Kidney (tissue), 14 donors: ENCODE measurements around the gene RNGTT. TPM values are rescaled to one million over a fixed set of nuclear protein-coding genes. Genes with fewer than 3 reads are reported as not detected.

Experiments
- DNase-seq, 5 donors: peaks; one replicate each; pipeline ENCODE4 v3.0.0-alpha.2; 2013 to 2020
- FAIRE-seq: peaks from 2 replicates; lab custom pipeline; 2012; peaks lifted over from hg19 to GRCh38; lab: Jason Lieb, UNC
- H3K27ac ChIP-seq, 2 donors: one replicate each; pipeline ENCODE4 v1.7.0; 2013; ENCODE audit warnings: low read depth in 2 of 2, low read length in 2 of 2, inconsistent platforms in 1 of 2
- H3K27me3 ChIP-seq: one replicate; pipeline ENCODE4 v1.7.1; 2013; ENCODE audit warnings: low read length, inconsistent platforms; ENCODE audit not compliant: control insufficient read depth, insufficient read depth
- H3K36me3 ChIP-seq, 3 donors: one replicate each; pipeline versions ENCODE4 v1.7.0 to v1.7.1; 2013; ENCODE audit warnings: low read length in 3 of 3, control low read depth in 1 of 3, inconsistent platforms in 1 of 3; ENCODE audit not compliant: insufficient read depth in 3 of 3, control insufficient read depth in 2 of 3
- H3K4me1 ChIP-seq, 3 donors: one replicate each; pipeline versions ENCODE4 v1.7.0 to v1.7.1; 2013; ENCODE audit warnings: low read length in 3 of 3, inconsistent platforms in 1 of 3, low read depth in 1 of 3; ENCODE audit not compliant: control insufficient read depth in 2 of 3, insufficient read depth in 2 of 3
- H3K4me3 ChIP-seq, 3 donors: one replicate each; pipeline versions ENCODE4 v1.7.0 to v1.8.1; 2013; ENCODE audit warnings: low read length in 3 of 3, control low read depth in 1 of 3, inconsistent platforms in 1 of 3
- H3K9ac ChIP-seq, 3 donors: one replicate each; pipeline versions ENCODE4 v1.7.0 to v1.7.1; 2013; ENCODE audit warnings: low read length in 3 of 3, control low read depth in 1 of 3, inconsistent platforms in 1 of 3
- H3K9me3 ChIP-seq, 3 donors: one replicate each; pipeline versions ENCODE4 v1.7.0 to v1.7.1; 2013; ENCODE audit warnings: low read length in 3 of 3, control low read depth in 1 of 3, inconsistent platforms in 1 of 3; ENCODE audit not compliant: control insufficient read depth in 2 of 3, insufficient read depth in 1 of 3
- CTCF ChIP-seq: IDR thresholded peaks from 3 replicates; pipeline ENCODE4 v1.5.1; 2012; ENCODE audit warnings: mild to moderate bottlenecking, moderate library complexity, borderline replicate concordance; ENCODE audit not compliant: insufficient read depth; ENCODE audit errors: extremely low read depth
- intact Hi-C: fragments of 100-400 bp; cut with DNase I; formaldehyde crosslinking; loops from one replicate; pipeline ENCODE4 v1.11.1; 2022
- polyA plus RNA-seq: library from polyadenylated mRNA; stranded (reverse); fragments of 350-450 nt; fragmentation: Illumina TruSeq; extraction: RNeasy Lipid Tissue Mini Kit (QIAGEN cat#74804); gene quantifications from one replicate; pipeline ENCODE4 v1.2.3, GENCODE V29; 2014; ENCODE audit warnings: low read depth, low replicate concordance; ENCODE audit not compliant: insufficient read depth
- total RNA-seq: library from RNA; stranded (reverse); fragmentation: NEBNext Ultra II Directional; extraction: Animal tissue kit (Norgen Biotek cat#: 25700); gene quantifications from one replicate; pipeline ENCODE4 v1.2.1, GENCODE V29; 2021
- donor health status: control.
- donor health status: control.
- donor health status: control.
- donor health status: control.
- donor health status: control.
- donor health status: DM: yes; HTN: yes; CAD: no.
- donor health status: Normal renal cell carcinoma (clear cell type).

RNGTT gene
- total and polyA plus RNA-seq, 2 donors from 2014 or later, result 5.4 to 13.8 TPM

GRCh38 chr6:88695937-88696336 lies 267.5 kb downstream of the RNGTT start:
- DNase-seq (no peak), FAIRE-seq (peak; percentile 15)
- Histone ChIP-seq H3K4me1 (no peaks in the 10 kb centered on the region), H3K4me3 (no peak overlapping the region), H3K27me3 (no peaks in the 10 kb centered on the region), H3K9me3 (no peaks in the 10 kb centered on the region), H3K9ac (no peak overlapping the region), H3K27ac (no peak overlapping the region), H3K36me3 (no peaks in the 10 kb centered on the region)
- TF ChIP-seq CTCF, result no peak
- intact Hi-C loops, result no loop called here

- Histone ChIP-seq H3K36me3 (no peaks in the 10 kb centered on the region), H3K27ac (no peak overlapping the region), H3K4me3 (no peak overlapping the region), H3K4me1 (no peaks in the 10 kb centered on the region), H3K27me3 (no peaks in the 10 kb centered on the region), H3K9ac (no peak overlapping the region), H3K9me3 (no peaks in the 10 kb centered on the region)
- FAIRE-seq (no peak), DNase-seq (no peak)
- no peak for TF ChIP-seq CTCF
- intact Hi-C loops, result no loop called here
These were observed 279.7 kb downstream of the RNGTT start for GRCh38 chr6:88683734-88684133.

- H3K9me3 ChIP-seq, result no peaks in the 10 kb centered on the region
- FAIRE-seq (no peak), DNase-seq (no peak)
- no peaks in the 10 kb centered on the region for H3K4me1 ChIP-seq
- TF ChIP-seq CTCF, result no peak
- H3K9ac ChIP-seq, result no peak overlapping the region
- intact Hi-C loops, result no loop called here
- no peaks in the 10 kb centered on the region for H3K27me3 ChIP-seq
- no peaks in the 10 kb centered on the region for H3K36me3 ChIP-seq
- no peak overlapping the region for H3K27ac ChIP-seq
- H3K4me3 ChIP-seq, result no peak overlapping the region
These were observed 282.8 kb downstream of the RNGTT start for GRCh38 chr6:88680654-88681053.

GRCh38 chr6:88679841-88680240 lies 283.6 kb downstream of the RNGTT start:
- no peak for DNase-seq
- FAIRE-seq, result no peak
- intact Hi-C loops, result no loop called here
- no peak overlapping the region for H3K27ac ChIP-seq
- H3K36me3 ChIP-seq, result no peaks in the 10 kb centered on the region
- no peak overlapping the region for H3K4me3 ChIP-seq
- no peaks in the 10 kb centered on the region for H3K4me1 ChIP-seq
- no peaks in the 10 kb centered on the region for H3K9me3 ChIP-seq
- TF ChIP-seq CTCF, result no peak
- H3K9ac ChIP-seq, result no peak overlapping the region
- no peaks in the 10 kb centered on the region for H3K27me3 ChIP-seq
